ENCODE results near the gene MYH8.

- no peak for TF ChIP-seq CTCF (IDR thresholded peaks at IDR 0.05; ENCODE audit: insufficient read depth, low read depth, low read length)
- no peak for TF ChIP-seq EZH2 (IDR thresholded peaks at IDR 0.05; ENCODE audit: insufficient read depth, low read length)
Measured at GRCh38 chr17:10421900-10422542, at the start of gene MYH8.
